ENCODE measurements around the gene ENPP3. TPM values are rescaled to one million over a fixed set of nuclear protein-coding genes. Genes with fewer than 3 reads are reported as not detected.
A peak's percentile ranks its signal among the peaks of the same experiment; 100 is the strongest.

Gene ENPP3
- total RNA-seq, 1 donor from 2014 or later: 16.3 TPM

- H3K27ac Mint-ChIP-seq: no peak overlapping the region
- H3K4me1 Mint-ChIP-seq (ENCODE audit: low read depth): no peaks in the 10 kb centered on the region
- H3K36me3 Mint-ChIP-seq (ENCODE audit: low read depth): peaks cover 37% of the 10 kb centered on the region
- no peaks in the 10 kb centered on the region for H3K27me3 Mint-ChIP-seq (ENCODE audit: low read depth)
- no peak for DNase-seq (ENCODE audit: low spot score)
- intact Hi-C loops (cut with micrococcal nuclease): no loop called here
- no peak overlapping the region for H3K4me3 Mint-ChIP-seq (ENCODE audit: low read depth)
- no peaks in the 10 kb centered on the region for H3K9me3 Mint-ChIP-seq
Observed at GRCh38 chr6:131673184-131673583, 36.1 kb downstream of the ENPP3 start.

- Mint-ChIP-seq H3K27me3 (ENCODE audit: low read depth) (no peaks in the 10 kb centered on the region), H3K9me3 (peaks cover 8% of the 10 kb centered on the region)
- no peak for DNase-seq (ENCODE audit: low spot score)
Observed at GRCh38 chr6:131678442-131678841, 41.3 kb downstream of the ENPP3 start.

GRCh38 chr6:131680868-131681267 is 43.8 kb downstream of the ENPP3 start:
- intact Hi-C loops (cut with micrococcal nuclease): loop anchor here (10.0 kb wide), 1 partner anchor 814 kb away; no protein-coding TSS in a partner anchor
- H3K27ac Mint-ChIP-seq: no peak overlapping the region

More at GRCh38 chr6:131678442-131678841, 41.3 kb downstream of the ENPP3 start:
- H3K4me1 Mint-ChIP-seq (ENCODE audit: low read depth): peaks cover 18% of the 10 kb centered on the region
- H3K27ac Mint-ChIP-seq: no peak overlapping the region
- peaks cover 61% of the 10 kb centered on the region for H3K36me3 Mint-ChIP-seq (ENCODE audit: low read depth)
- H3K4me3 Mint-ChIP-seq (ENCODE audit: low read depth): no peak overlapping the region
- intact Hi-C loops (cut with micrococcal nuclease): no loop called here

DNA sequence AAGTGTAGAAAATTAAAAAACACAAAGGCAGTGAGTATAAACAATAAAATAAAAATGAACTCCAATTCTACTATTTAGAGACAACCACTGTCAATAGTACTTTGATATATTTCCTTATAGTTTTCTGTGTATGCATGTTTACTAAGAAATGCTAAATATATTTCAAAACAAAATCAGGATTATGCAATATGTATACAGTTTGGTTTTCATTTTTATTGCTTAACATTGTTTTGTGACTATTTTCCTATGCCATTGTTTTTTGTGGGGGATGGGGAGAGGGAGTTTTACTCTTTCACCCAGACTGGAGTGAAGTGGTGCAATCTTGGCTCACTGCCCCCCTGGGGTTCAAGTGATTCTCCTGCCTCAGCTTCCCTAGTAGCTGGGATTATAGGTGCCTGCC is 44.5 kb downstream of the ENPP3 start:
- peaks cover 34% of the 10 kb centered on the region for H3K4me1 Mint-ChIP-seq (ENCODE audit: low read depth)
- no peaks in the 10 kb centered on the region for H3K27me3 Mint-ChIP-seq (ENCODE audit: low read depth)
- peaks cover 8% of the 10 kb centered on the region for H3K9me3 Mint-ChIP-seq
- no peak for DNase-seq (ENCODE audit: low spot score)
- no peak overlapping the region for H3K4me3 Mint-ChIP-seq (ENCODE audit: low read depth)
- peaks cover 65% of the 10 kb centered on the region for H3K36me3 Mint-ChIP-seq (ENCODE audit: low read depth)
- intact Hi-C loops (cut with micrococcal nuclease): loop anchor here (10.0 kb wide), 1 partner anchor 813 kb away; no protein-coding TSS in a partner anchor
- no peak overlapping the region for H3K27ac Mint-ChIP-seq

More at GRCh38 chr6:131680868-131681267, 43.8 kb downstream of the ENPP3 start:
- H3K4me3 Mint-ChIP-seq (ENCODE audit: low read depth): no peak overlapping the region
- peaks cover 66% of the 10 kb centered on the region for H3K36me3 Mint-ChIP-seq (ENCODE audit: low read depth)
- peaks cover 29% of the 10 kb centered on the region for H3K4me1 Mint-ChIP-seq (ENCODE audit: low read depth)
- H3K9me3 Mint-ChIP-seq: peaks cover 8% of the 10 kb centered on the region
- no peak for DNase-seq (ENCODE audit: low spot score)
- no peaks in the 10 kb centered on the region for H3K27me3 Mint-ChIP-seq (ENCODE audit: low read depth)

- intact Hi-C loops (cut with micrococcal nuclease): loop anchor here (10.0 kb wide), 1 partner anchor 812 kb away; no protein-coding TSS in a partner anchor
Observed at GRCh38 chr6:131682442-131682841, 45.3 kb downstream of the ENPP3 start.

GRCh38 chr6:131683479-131683878 is 46.4 kb downstream of the ENPP3 start:
- H3K9me3 Mint-ChIP-seq: peaks cover 8% of the 10 kb centered on the region
- peaks cover 65% of the 10 kb centered on the region for H3K36me3 Mint-ChIP-seq (ENCODE audit: low read depth)
- no peaks in the 10 kb centered on the region for H3K27me3 Mint-ChIP-seq (ENCODE audit: low read depth)
- H3K27ac Mint-ChIP-seq: peak overlapping the region; percentile 65
- H3K4me1 Mint-ChIP-seq (ENCODE audit: low read depth): peaks cover 50% of the 10 kb centered on the region
- peak; percentile 22 for DNase-seq (ENCODE audit: low spot score)
- intact Hi-C loops (cut with micrococcal nuclease): loop anchor here (1.0 to 10.0 kb wide), 2 partner anchors 43 to 811 kb away; no protein-coding TSS in a partner anchor
- H3K4me3 Mint-ChIP-seq (ENCODE audit: low read depth): no peak overlapping the region

More at GRCh38 chr6:131682442-131682841, 45.3 kb downstream of the ENPP3 start:
- DNase-seq (ENCODE audit: low spot score): no peak
- H3K27me3 Mint-ChIP-seq (ENCODE audit: low read depth): no peaks in the 10 kb centered on the region
- peak overlapping the region; percentile 35 for H3K27ac Mint-ChIP-seq
- H3K9me3 Mint-ChIP-seq: peaks cover 8% of the 10 kb centered on the region
- peaks cover 43% of the 10 kb centered on the region for H3K4me1 Mint-ChIP-seq (ENCODE audit: low read depth)
- no peak overlapping the region for H3K4me3 Mint-ChIP-seq (ENCODE audit: low read depth)
- peaks cover 66% of the 10 kb centered on the region for H3K36me3 Mint-ChIP-seq (ENCODE audit: low read depth)

- Mint-ChIP-seq H3K4me1 (ENCODE audit: low read depth) (peaks cover 62% of the 10 kb centered on the region), H3K4me3 (ENCODE audit: low read depth) (no peak overlapping the region), H3K27ac (peak overlapping the region; percentile 68), H3K9me3 (peaks cover 15% of the 10 kb centered on the region), H3K36me3 (ENCODE audit: low read depth) (peaks cover 66% of the 10 kb centered on the region), H3K27me3 (ENCODE audit: low read depth) (no peaks in the 10 kb centered on the region)
- DNase-seq (ENCODE audit: low spot score): no peak
- intact Hi-C loops (cut with micrococcal nuclease): loop anchor here (1.0 to 10.0 kb wide), 4 partner anchors 122 to 809 kb away; partner anchors contain the start of gene ENPP1
Observed at GRCh38 chr6:131685266-131685780, 48.2 kb downstream of the ENPP3 start.

- DNase-seq (ENCODE audit: low spot score): no peak
- Mint-ChIP-seq H3K9me3 (peaks cover 7% of the 10 kb centered on the region), H3K4me3 (ENCODE audit: low read depth) (no peak overlapping the region), H3K4me1 (ENCODE audit: low read depth) (peaks cover 61% of the 10 kb centered on the region), H3K27me3 (ENCODE audit: low read depth) (no peaks in the 10 kb centered on the region), H3K36me3 (ENCODE audit: low read depth) (peaks cover 67% of the 10 kb centered on the region), H3K27ac (peak overlapping the region; percentile 84)
- intact Hi-C loops (cut with micrococcal nuclease): loop anchor here (5.0 to 10.0 kb wide), 3 partner anchors 120 to 808 kb away; partner anchors contain the start of gene ENPP1
Observed at GRCh38 chr6:131687022-131687421, 49.9 kb downstream of the ENPP3 start.

DNA sequence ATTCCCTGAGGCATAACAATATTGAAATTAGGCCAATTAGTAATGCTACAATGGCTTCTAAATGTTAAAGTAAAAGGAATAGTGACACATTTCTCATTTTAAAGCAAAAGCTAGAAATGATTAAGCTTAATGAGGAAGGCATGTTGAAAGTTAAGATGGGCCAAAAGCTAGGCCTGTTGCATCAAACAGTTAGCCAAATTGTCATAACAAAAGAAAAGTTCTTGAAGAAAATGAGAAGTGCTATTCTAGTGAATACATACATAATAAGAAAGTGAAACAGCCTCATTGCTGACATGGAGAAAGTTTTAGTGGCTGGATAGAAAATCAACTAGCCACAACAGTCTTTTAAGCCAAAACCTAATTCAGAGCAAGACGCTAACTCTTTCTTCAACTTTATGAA is 51.2 kb downstream of the ENPP3 start:
- intact Hi-C loops (cut with micrococcal nuclease): loop anchor here (1.0 to 10.0 kb wide), 9 partner anchors 31 to 807 kb away; partner anchors contain the start of gene ENPP1
- Mint-ChIP-seq H3K36me3 (ENCODE audit: low read depth) (peaks cover 60% of the 10 kb centered on the region), H3K9me3 (peaks cover 7% of the 10 kb centered on the region), H3K4me3 (ENCODE audit: low read depth) (peak overlapping the region; percentile 37), H3K4me1 (ENCODE audit: low read depth) (peaks cover 56% of the 10 kb centered on the region), H3K27me3 (ENCODE audit: low read depth) (no peaks in the 10 kb centered on the region), H3K27ac (peak overlapping the region; percentile 81)
- DNase-seq (ENCODE audit: low spot score): no peak

DNA sequence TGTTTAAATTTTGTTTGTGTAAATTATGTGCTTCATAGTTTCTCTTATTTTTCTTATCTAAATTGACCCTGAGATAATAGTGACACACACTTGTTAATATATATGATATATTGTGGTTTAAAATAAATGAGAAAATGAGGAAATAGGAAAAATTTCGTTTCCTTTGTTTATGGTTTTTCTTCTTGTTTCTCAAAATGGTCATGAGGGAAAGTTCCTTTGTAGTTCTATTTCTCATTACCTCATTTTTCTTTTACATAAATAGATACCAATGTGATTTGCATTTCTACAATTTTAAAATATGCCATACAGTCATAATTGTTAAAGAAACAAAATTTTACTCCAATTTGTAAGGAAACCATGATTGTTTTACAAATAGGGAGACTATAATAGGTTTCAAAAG is 54.9 kb downstream of the ENPP3 start:
- DNase-seq (ENCODE audit: low spot score): no peak
- Mint-ChIP-seq H3K36me3 (ENCODE audit: low read depth) (peaks cover 47% of the 10 kb centered on the region), H3K4me3 (ENCODE audit: low read depth) (no peak overlapping the region), H3K27me3 (ENCODE audit: low read depth) (no peaks in the 10 kb centered on the region), H3K4me1 (ENCODE audit: low read depth) (peaks cover 40% of the 10 kb centered on the region), H3K27ac (no peak overlapping the region), H3K9me3 (peaks cover 7% of the 10 kb centered on the region)
- intact Hi-C loops (cut with micrococcal nuclease): no loop called here

- no peak overlapping the region for H3K27ac Mint-ChIP-seq
- intact Hi-C loops (cut with micrococcal nuclease): no loop called here
- H3K36me3 Mint-ChIP-seq (ENCODE audit: low read depth): peaks cover 46% of the 10 kb centered on the region
- H3K9me3 Mint-ChIP-seq: peaks cover 7% of the 10 kb centered on the region
- peaks cover 36% of the 10 kb centered on the region for H3K4me1 Mint-ChIP-seq (ENCODE audit: low read depth)
- H3K4me3 Mint-ChIP-seq (ENCODE audit: low read depth): no peak overlapping the region
- no peak for DNase-seq (ENCODE audit: low spot score)
- H3K27me3 Mint-ChIP-seq (ENCODE audit: low read depth): no peaks in the 10 kb centered on the region
Observed at GRCh38 chr6:131692589-131692988, 55.5 kb downstream of the ENPP3 start.

DNA sequence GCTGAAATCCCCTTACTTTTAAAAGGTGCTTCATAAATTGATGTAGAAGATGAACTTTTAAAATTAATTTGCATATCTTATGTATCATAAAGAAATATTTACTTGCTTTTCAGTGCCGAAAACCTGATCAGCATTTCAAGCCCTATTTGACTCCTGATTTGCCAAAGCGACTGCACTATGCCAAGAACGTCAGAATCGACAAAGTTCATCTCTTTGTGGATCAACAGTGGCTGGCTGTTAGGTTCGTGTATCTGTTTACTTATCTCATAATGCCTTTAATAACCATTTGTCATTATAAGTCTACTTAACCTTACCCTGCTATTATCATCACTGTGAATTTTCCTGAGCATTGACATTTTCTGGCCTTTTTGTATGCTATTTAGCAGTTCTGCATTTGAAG is 56.3 kb downstream of the ENPP3 start:
- peaks cover 7% of the 10 kb centered on the region for H3K9me3 Mint-ChIP-seq
- no peak overlapping the region for H3K27ac Mint-ChIP-seq
- peaks cover 34% of the 10 kb centered on the region for H3K4me1 Mint-ChIP-seq (ENCODE audit: low read depth)
- no peak for DNase-seq (ENCODE audit: low spot score)
- peaks cover 46% of the 10 kb centered on the region for H3K36me3 Mint-ChIP-seq (ENCODE audit: low read depth)
- no peak overlapping the region for H3K4me3 Mint-ChIP-seq (ENCODE audit: low read depth)
- no peaks in the 10 kb centered on the region for H3K27me3 Mint-ChIP-seq (ENCODE audit: low read depth)
- intact Hi-C loops (cut with micrococcal nuclease): no loop called here

GRCh38 chr6:131694832-131695426 is 57.8 kb downstream of the ENPP3 start:
- H3K4me1 Mint-ChIP-seq (ENCODE audit: low read depth): peaks cover 21% of the 10 kb centered on the region
- H3K9me3 Mint-ChIP-seq: no peaks in the 10 kb centered on the region
- intact Hi-C loops (cut with micrococcal nuclease): no loop called here

More at GRCh38 chr6:131694832-131695426, 57.8 kb downstream of the ENPP3 start:
- no peak overlapping the region for H3K27ac Mint-ChIP-seq
- H3K27me3 Mint-ChIP-seq (ENCODE audit: low read depth): no peaks in the 10 kb centered on the region
- peaks cover 35% of the 10 kb centered on the region for H3K36me3 Mint-ChIP-seq (ENCODE audit: low read depth)
- no peak overlapping the region for H3K4me3 Mint-ChIP-seq (ENCODE audit: low read depth)
- DNase-seq (ENCODE audit: low spot score): no peak

Measured in activated T-helper 2 cell treated with anti-CD3 and anti-CD28 coated beads, Interferon-gamma antibody, Interleukin-2, Interleukin-4, amounts not matched to agents 10 μg/mL and 5 μg/mL and 100 μg/mL, durations not matched to agents 14 hours and 24 hours and 36 hours (primary cell).